ENCODE results near the gene XRRA1.

- TF ChIP-seq CTCF (IDR thresholded peaks at IDR 0.05) = no peak
- TF ChIP-seq ZFX (IDR thresholded peaks at IDR 0.05; ENCODE audit: borderline replicate concordance) = no peak
These were observed 33.0 kb upstream of the XRRA1 start for GRCh38 chr11:74981888-74982287.

Data from 22Rv1 (cell line).